Measurements from ENCODE around the gene TANC1.

The TANC1 gene

DNA sequence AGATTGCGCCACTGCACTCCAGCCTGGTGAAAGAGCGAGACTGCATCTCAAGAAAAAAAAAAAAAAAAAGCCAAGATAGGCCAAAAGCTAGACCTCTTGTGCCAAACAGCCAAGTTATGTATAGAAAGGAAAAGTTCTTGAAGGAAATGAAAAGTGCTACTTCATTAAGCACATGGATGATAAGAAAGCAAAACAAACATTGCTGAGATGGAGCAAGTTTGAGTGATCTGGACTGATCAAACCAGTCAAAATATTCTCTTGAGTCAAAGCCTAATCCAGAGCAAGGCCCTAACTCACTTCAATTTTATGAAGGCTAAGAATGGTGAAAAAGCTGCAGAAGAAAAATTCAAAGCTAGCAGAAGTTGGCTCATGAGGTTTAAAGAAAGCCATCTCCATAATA, 28.1 kb upstream of the TANC1 start:
- Mint-ChIP-seq H3K4me1 (no peaks in the 10 kb centered on the region), H3K36me3 (ENCODE audit: insufficient read depth) (no peaks in the 10 kb centered on the region), H3K9me3 (no peaks in the 10 kb centered on the region), H3K4me3 (no peak overlapping the region), H3K27me3 (peaks cover 9% of the 10 kb centered on the region), H3K27ac (ENCODE audit: low read depth) (no peak overlapping the region)
- DNase-seq (ENCODE audit: low spot score in 2 of 2) (no peak), ATAC-seq (replicated peaks; ENCODE audit: extremely low read depth, poor library complexity, severe bottlenecking) (no peak)

DNA sequence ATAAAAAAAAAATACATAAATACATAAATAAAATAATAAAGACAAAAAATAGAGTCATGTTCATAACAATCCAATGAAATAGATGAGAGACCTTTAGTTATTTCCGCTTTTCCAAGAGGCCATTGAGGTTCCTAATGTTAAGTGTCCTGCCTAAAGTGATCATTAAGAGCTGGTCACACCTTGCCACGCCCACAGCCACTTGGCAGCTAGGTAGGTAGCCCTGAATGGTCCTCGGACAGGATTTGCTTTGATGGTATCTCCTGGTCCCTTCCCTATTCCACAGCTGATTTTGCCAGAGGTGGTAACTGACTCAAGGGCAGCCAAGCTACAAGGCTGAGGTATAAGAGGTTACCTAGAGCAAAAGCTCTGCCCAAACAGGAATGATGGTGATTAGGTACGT, 24.5 kb upstream of the TANC1 start:
- Mint-ChIP-seq H3K9me3 (no peaks in the 10 kb centered on the region), H3K4me1 (no peaks in the 10 kb centered on the region), H3K27me3 (no peaks in the 10 kb centered on the region), H3K4me3 (no peak overlapping the region), H3K36me3 (ENCODE audit: insufficient read depth) (no peaks in the 10 kb centered on the region), H3K27ac (ENCODE audit: low read depth) (no peak overlapping the region)
- no peak for DNase-seq (ENCODE audit: low spot score in 2 of 2)
- no peak for ATAC-seq (replicated peaks; ENCODE audit: extremely low read depth, poor library complexity, severe bottlenecking)

DNA sequence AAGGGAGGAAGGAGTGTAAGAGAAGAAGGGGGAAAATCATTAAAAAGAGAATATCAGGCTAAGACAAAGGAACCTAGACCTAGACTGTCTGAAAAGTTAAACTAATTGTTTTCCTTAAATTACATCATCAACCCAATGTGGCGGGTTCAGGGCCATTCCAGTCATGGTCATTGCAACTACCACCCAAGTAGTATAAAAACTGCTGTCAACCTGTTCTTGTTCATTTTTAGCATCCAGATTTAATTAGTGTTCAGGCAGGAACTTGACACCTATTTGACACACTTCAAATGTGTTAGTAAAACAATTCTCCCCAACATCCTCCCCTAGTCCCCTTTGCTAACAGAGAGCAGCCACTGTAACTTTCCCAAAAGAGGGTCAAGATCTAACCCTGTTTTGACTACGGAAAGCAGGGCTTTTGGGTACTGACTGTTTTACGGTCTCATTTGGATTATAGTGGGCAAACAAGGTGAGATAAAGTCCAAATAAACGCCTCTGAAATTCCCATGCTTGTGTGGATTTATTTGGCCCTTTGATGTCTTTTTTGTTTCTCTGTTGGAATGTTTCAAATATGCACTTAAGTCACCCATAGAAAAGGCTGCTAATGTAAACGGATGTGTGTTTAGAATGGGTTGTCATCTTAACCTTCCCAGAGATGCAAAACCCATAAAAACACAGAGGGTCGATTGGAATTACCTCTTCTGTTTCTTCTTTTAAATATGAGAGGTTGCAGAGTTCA, 19.3 kb upstream of the TANC1 start:
- H3K9me3 Mint-ChIP-seq = no peaks in the 10 kb centered on the region
- no peak for ATAC-seq (replicated peaks; ENCODE audit: extremely low read depth, poor library complexity, severe bottlenecking)
- DNase-seq (ENCODE audit: low spot score in 2 of 2) = no peak
- H3K4me1 Mint-ChIP-seq = no peaks in the 10 kb centered on the region
- H3K27me3 Mint-ChIP-seq = no peaks in the 10 kb centered on the region
- H3K27ac Mint-ChIP-seq (ENCODE audit: low read depth) = no peak overlapping the region
- no peaks in the 10 kb centered on the region for H3K36me3 Mint-ChIP-seq (ENCODE audit: insufficient read depth)
- H3K4me3 Mint-ChIP-seq = no peak overlapping the region

DNA sequence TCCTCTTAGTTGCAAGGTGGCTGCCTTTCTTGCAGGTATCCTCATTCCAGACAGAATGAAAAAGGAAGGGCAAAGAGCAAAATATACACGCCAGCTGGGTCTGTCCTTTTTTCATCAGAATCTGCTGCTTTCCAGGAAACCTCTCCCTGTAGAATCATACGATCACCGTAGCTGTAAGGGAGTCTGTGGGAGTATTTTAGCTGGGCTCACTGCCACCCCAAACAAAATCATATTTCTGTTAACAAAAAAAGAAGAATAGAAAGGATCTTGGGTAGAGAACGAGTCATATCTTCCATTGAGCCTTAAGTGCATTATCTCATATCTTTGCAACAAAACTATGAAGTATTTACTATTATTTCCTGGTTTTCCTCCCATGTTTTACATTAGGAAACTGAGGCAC, 15.0 kb upstream of the TANC1 start:
- no peak overlapping the region for H3K27ac Mint-ChIP-seq (ENCODE audit: low read depth)
- no peak for ATAC-seq (replicated peaks; ENCODE audit: extremely low read depth, poor library complexity, severe bottlenecking)
- H3K9me3 Mint-ChIP-seq = no peaks in the 10 kb centered on the region
- no peak overlapping the region for H3K4me3 Mint-ChIP-seq
- no peak for DNase-seq (ENCODE audit: low spot score in 2 of 2)
- no peaks in the 10 kb centered on the region for H3K4me1 Mint-ChIP-seq
- peaks cover 9% of the 10 kb centered on the region for H3K27me3 Mint-ChIP-seq
- no peaks in the 10 kb centered on the region for H3K36me3 Mint-ChIP-seq (ENCODE audit: insufficient read depth)

DNA sequence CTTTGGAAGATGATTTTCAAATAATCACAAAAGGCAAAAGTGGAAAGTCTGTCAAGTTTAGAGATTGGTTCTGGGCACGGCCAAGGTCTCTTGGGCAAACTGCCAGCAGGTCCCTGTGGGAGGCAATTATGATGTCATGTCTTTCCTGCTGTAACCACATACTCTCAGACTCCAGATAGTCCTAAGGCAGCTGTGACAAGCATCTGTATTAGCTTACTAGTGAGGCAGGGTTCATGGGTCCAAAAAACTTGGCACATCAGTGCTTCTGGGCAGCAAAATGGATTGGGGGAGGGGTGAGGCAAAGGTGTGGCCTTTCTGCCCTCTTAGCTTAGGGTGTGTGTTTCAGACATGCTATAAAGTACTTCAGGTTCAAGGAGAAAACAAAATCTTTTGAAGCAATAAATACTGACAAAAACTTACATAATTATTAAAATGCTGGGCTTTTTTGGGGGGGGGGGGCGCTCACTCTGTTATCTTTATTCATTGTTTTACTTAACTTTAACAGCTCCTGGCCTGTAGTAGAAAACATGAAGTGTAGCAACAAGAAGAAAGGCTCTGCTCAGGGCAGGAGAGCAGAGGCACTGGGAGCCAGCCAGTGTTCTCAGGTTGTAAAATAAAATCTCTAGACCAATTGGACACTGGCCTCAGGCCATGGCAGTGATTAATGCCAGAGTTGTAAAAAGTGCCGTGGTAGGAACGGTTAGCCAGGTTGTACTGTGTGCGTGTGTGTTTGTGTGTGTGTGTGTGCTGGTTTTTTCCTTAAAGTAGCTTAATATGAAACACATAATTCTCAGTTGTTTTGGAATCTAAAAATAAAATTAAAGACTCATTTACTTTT, 14.3 kb upstream of the TANC1 start:
- H3K27me3 Mint-ChIP-seq = peaks cover 12% of the 10 kb centered on the region
- no peaks in the 10 kb centered on the region for H3K36me3 Mint-ChIP-seq (ENCODE audit: insufficient read depth)
- H3K27ac Mint-ChIP-seq (ENCODE audit: low read depth) = no peak overlapping the region
- H3K4me1 Mint-ChIP-seq = no peaks in the 10 kb centered on the region
- DNase-seq (ENCODE audit: low spot score in 2 of 2) (no peak), ATAC-seq (replicated peaks; ENCODE audit: extremely low read depth, poor library complexity, severe bottlenecking) (no peak)
- no peaks in the 10 kb centered on the region for H3K9me3 Mint-ChIP-seq
- H3K4me3 Mint-ChIP-seq = no peak overlapping the region

DNA sequence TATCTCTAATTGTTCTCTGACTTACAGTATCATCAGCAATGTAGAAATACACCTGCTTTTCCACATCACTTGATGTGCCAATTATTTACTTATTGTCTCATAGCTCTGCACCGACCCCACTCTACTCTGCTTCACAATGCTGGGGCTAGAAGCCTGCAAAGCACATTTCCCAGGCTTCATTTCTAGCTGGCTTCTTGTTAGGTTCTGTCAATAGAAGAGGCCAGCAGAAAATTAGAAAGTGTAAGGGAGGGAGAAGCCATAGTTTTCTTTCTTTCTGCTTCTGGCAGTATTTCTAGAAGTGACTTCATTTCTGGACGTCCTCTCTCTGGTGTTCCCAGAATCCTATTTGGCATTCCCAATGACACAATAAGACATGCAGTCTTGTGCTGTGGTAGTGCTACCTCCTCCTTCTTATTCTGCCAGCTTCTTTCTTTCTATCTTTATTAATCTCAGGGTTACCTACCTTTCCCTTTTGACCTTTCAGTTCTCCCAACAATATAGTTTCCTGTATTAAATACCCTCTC, 12.5 kb upstream of the TANC1 start:
- H3K4me3 Mint-ChIP-seq = no peak overlapping the region
- no peak for DNase-seq (ENCODE audit: low spot score in 2 of 2)

DNA sequence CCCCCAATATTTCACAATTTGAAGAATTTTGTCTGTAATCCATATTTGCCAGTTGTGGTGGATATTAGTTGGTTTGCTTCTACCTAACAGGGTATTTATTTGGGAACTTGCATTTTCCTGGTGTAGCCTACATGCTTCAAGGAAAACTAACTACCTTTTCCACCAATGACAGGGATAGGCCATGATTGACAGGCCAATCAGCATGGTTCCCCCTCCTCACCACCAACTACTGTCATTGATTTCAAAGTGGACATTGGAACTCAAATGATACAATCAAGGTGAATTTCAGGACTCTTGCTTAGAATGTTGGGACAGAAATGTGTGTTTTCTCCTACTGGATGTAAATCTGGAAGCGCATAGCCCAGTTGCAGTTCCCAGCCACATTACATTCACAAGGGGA, 10.1 kb upstream of the TANC1 start:
- Mint-ChIP-seq H3K4me3 (no peak overlapping the region), H3K36me3 (ENCODE audit: insufficient read depth) (no peaks in the 10 kb centered on the region), H3K27ac (ENCODE audit: low read depth) (no peak overlapping the region), H3K27me3 (peaks cover 19% of the 10 kb centered on the region), H3K4me1 (no peaks in the 10 kb centered on the region), H3K9me3 (no peaks in the 10 kb centered on the region)
- DNase-seq (ENCODE audit: low spot score in 2 of 2) = no peak
- no peak for ATAC-seq (replicated peaks; ENCODE audit: extremely low read depth, poor library complexity, severe bottlenecking)

More for the DNA sequence above, 12.5 kb upstream of the TANC1 start:
- Mint-ChIP-seq H3K27ac (ENCODE audit: low read depth) (no peak overlapping the region), H3K36me3 (ENCODE audit: insufficient read depth) (no peaks in the 10 kb centered on the region), H3K9me3 (no peaks in the 10 kb centered on the region), H3K4me1 (no peaks in the 10 kb centered on the region), H3K27me3 (peaks cover 12% of the 10 kb centered on the region)
- no peak for ATAC-seq (replicated peaks; ENCODE audit: extremely low read depth, poor library complexity, severe bottlenecking)

DNA sequence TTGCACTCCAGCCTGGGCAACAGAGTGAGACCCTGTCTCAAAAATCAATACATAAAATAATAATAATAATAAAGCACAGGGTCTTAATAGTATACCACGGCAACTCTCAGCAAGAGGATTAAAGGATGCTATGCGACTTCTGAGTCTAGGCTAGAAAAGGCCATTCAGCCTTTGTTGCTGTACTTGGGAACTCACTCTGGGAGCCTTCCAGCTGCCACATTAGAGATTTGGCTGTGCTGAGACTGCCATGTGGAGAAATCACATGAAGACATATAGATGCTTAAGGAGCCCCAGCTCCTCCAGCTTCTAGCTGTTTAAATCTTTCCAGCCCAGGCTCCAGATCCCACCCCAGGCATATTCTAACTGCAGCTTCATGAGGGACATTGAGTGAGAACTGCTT, 8.2 kb upstream of the TANC1 start:
- no peaks in the 10 kb centered on the region for H3K4me1 Mint-ChIP-seq
- H3K36me3 Mint-ChIP-seq (ENCODE audit: insufficient read depth) = no peaks in the 10 kb centered on the region
- ATAC-seq (replicated peaks; ENCODE audit: extremely low read depth, poor library complexity, severe bottlenecking) (no peak), DNase-seq (ENCODE audit: low spot score in 2 of 2) (no peak)
- no peak overlapping the region for H3K4me3 Mint-ChIP-seq
- H3K27ac Mint-ChIP-seq (ENCODE audit: low read depth) = no peak overlapping the region
- H3K27me3 Mint-ChIP-seq = peaks cover 19% of the 10 kb centered on the region
- H3K9me3 Mint-ChIP-seq = no peaks in the 10 kb centered on the region

DNA sequence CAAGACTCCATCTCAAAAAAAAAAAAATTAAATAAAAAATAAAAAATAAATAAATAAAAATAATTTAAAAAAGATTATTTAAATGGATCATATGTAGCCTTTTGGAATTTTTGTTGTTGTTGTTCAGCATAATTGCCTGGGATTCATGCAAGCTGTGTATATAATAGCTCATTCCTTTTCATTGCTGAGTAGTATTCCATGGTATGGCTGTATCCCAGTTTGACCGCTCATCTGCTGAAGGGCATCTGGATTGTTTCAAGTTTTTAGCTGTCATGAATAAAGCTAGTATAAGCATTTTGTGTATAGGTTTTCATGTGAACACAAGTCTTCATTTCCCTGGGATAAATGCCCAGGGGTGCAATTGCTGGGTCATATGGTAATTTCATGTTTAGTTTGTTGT, 6.4 kb upstream of the TANC1 start:
- Mint-ChIP-seq H3K27ac (ENCODE audit: low read depth) (no peak overlapping the region), H3K36me3 (ENCODE audit: insufficient read depth) (no peaks in the 10 kb centered on the region), H3K4me1 (no peaks in the 10 kb centered on the region), H3K27me3 (peaks cover 35% of the 10 kb centered on the region), H3K4me3 (no peak overlapping the region), H3K9me3 (no peaks in the 10 kb centered on the region)
- DNase-seq (ENCODE audit: low spot score in 2 of 2) (no peak), ATAC-seq (replicated peaks; ENCODE audit: extremely low read depth, poor library complexity, severe bottlenecking) (no peak)

DNA sequence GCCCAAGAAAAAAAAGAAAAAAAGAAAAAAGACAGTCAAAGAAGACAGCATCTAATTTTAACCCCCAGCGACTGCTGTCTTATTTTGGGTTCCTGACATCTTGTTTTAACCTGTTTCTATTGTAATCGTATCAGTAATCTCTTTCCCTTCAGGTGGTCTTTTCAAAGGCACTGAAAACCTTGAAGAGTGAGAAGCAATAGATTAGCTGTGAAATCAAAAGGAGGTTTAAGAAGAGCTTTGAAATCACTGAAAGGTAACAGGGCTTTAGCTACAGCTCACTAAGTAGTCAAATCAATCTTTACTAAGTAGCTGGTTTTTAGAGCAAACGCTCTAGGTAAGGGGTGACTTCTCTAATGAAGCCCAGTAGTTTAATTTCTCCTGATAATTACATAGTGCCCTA, 5.4 kb upstream of the TANC1 start:
- peaks cover 1% of the 10 kb centered on the region for H3K36me3 Mint-ChIP-seq (ENCODE audit: insufficient read depth)
- no peaks in the 10 kb centered on the region for H3K9me3 Mint-ChIP-seq
- no peak overlapping the region for H3K27ac Mint-ChIP-seq (ENCODE audit: low read depth)
- ATAC-seq (replicated peaks; ENCODE audit: extremely low read depth, poor library complexity, severe bottlenecking) = no peak
- H3K27me3 Mint-ChIP-seq = peaks cover 40% of the 10 kb centered on the region
- H3K4me3 Mint-ChIP-seq = no peak overlapping the region
- DNase-seq (ENCODE audit: low spot score in 2 of 2) = no peak
- H3K4me1 Mint-ChIP-seq = no peaks in the 10 kb centered on the region

DNA sequence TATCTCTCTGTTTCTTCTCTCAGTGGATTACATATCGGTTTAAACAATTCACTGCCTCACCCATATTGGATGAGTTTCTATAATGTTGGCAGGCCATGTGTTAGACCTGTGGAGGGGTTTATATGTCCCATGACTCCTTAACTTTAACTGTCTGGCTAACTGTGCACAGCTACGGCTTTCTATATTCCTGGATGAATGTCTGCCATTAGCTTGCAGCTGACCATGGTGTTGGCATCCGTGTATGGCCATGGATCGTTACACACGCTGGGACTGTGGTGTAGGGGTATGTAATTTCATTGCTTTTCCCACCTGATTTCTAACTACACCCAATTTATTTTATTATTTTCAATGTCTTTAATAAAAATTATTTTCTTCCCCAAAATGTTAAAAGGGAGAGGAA, 3.3 kb upstream of the TANC1 start:
- Mint-ChIP-seq H3K4me1 (peaks cover 11% of the 10 kb centered on the region), H3K36me3 (ENCODE audit: insufficient read depth) (peaks cover 1% of the 10 kb centered on the region), H3K9me3 (no peaks in the 10 kb centered on the region), H3K27ac (ENCODE audit: low read depth) (no peak overlapping the region), H3K27me3 (peaks cover 48% of the 10 kb centered on the region), H3K4me3 (no peak overlapping the region)
- no peak for ATAC-seq (replicated peaks; ENCODE audit: extremely low read depth, poor library complexity, severe bottlenecking)
- no peak for DNase-seq (ENCODE audit: low spot score in 2 of 2)

DNA sequence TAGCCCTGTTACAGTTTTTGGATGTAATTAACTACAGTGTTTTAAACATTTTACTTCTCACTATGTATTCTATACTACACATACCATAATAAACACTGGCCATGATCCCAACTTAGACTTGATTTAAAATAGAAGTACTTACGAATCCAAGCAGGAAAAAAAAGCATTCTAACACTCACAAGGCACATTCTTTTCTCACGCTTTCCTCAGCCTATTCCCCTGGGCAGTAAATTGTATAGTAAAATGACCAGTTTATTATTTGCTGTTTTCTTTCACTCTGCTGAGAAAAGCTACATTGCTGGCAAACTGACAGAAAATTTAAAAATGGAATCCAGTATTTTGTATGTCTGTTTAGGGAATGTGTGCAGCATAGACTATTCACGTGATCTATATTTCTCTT, 2.8 kb upstream of the TANC1 start:
- Mint-ChIP-seq H3K4me1 (peaks cover 14% of the 10 kb centered on the region), H3K36me3 (ENCODE audit: insufficient read depth) (peaks cover 1% of the 10 kb centered on the region), H3K4me3 (no peak overlapping the region)

DNA sequence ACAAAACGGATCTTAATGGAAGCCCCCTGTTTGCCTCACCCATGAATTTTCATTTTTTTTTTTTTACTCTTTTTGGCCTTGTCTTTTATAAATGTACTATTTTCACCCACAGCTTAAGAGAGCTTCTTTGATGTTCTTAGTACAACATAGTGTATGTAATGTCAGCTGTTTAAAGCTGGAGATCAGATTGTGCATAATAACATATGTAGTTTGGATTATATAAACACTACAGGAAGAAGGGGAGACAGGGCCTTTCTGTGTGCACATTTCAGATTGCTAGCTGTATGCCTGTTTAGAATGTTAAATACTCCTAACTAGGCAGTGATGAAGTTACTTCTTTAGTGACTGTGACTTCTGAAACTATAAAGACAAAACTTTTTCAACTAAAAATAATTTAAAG, 2.1 kb upstream of the TANC1 start:
- no peak overlapping the region for H3K4me3 Mint-ChIP-seq
- DNase-seq (ENCODE audit: low spot score in 2 of 2) (no peak), ATAC-seq (replicated peaks; ENCODE audit: extremely low read depth, poor library complexity, severe bottlenecking) (no peak)
- H3K9me3 Mint-ChIP-seq = no peaks in the 10 kb centered on the region
- peaks cover 1% of the 10 kb centered on the region for H3K36me3 Mint-ChIP-seq (ENCODE audit: insufficient read depth)
- H3K4me1 Mint-ChIP-seq = peaks cover 14% of the 10 kb centered on the region
- peaks cover 60% of the 10 kb centered on the region for H3K27me3 Mint-ChIP-seq
- no peak overlapping the region for H3K27ac Mint-ChIP-seq (ENCODE audit: low read depth)

More for the DNA sequence above, 2.8 kb upstream of the TANC1 start:
- DNase-seq (ENCODE audit: low spot score in 2 of 2) (no peak), ATAC-seq (replicated peaks; ENCODE audit: extremely low read depth, poor library complexity, severe bottlenecking) (no peak)
- Mint-ChIP-seq H3K9me3 (no peaks in the 10 kb centered on the region), H3K27me3 (peaks cover 53% of the 10 kb centered on the region), H3K27ac (ENCODE audit: low read depth) (no peak overlapping the region)
